A549 (cell line): ENCODE results near the gene ARHGAP18. TPM values are rescaled to one million over a fixed set of nuclear protein-coding genes. Genes with fewer than 3 reads are reported as not detected.

Source experiments
- ATAC-seq, 2 experiments: fragments of 200-7000 bp in 1 of 2; fragments of >200 bp in 1 of 2; cut with Nextera tagmentation in 1 of 2; cut with Tn5 transposase in 1 of 2; 3 replicates each; pipeline versions ENCODE4 v1.8.0 to v1.9.1; 2018 to 2020; ENCODE audit warnings: mild to moderate bottlenecking in 1 of 2, moderate library complexity in 1 of 2
- CTCF ChIA-PET: fragments of 300-600 bp; sonication (Branson Sonifier 250); formaldehyde crosslinking; extraction: SDS; loops from one replicate; lab custom pipeline; 2021; ENCODE audit warnings: antibody characterized with exemption, inconsistent platforms; lab: Yijun Ruan, JAX
- POLR2A ChIA-PET: fragments of 350-600 bp; formaldehyde crosslinking; extraction: SDS; loops from one replicate; lab custom pipeline; 2021; ENCODE audit warnings: antibody characterized with exemption, inconsistent platforms; lab: Yijun Ruan, JAX
- DNase-seq, 2 experiments: peaks; one replicate each; pipeline versions ENCODE4 v3.0.0 to v3.0.0-alpha.2; 2011 to 2016; ENCODE audit warnings: low read depth in 1 of 2, low spot score in 1 of 2
- FAIRE-seq: peaks from 2 replicates; lab custom pipeline; 2011; peaks lifted over from hg19 to GRCh38; lab: Jason Lieb, UNC
- H3K27ac ChIP-seq, 2 experiments: fragments of >200 bp; sonication (Bioruptor Twin); formaldehyde crosslinking; 3 replicates each; pipeline ENCODE4 v1.5.1; 2016 to 2017
- H3K4me1 ChIP-seq: fragments of >200 bp; sonication (Bioruptor Twin); formaldehyde crosslinking; 3 replicates; pipeline ENCODE4 v1.6.1; 2016
- H3K4me2 ChIP-seq: fragments of >200 bp; sonication (Bioruptor Twin); formaldehyde crosslinking; 3 replicates; pipeline ENCODE4 v1.6.1; 2016
- H3K4me3 ChIP-seq: fragments of >200 bp; sonication (Bioruptor Twin); formaldehyde crosslinking; 3 replicates; pipeline ENCODE4 v1.5.1; 2016
- H3K9me3 ChIP-seq: fragments of >200 bp; sonication (Bioruptor Twin); formaldehyde crosslinking; 3 replicates; pipeline ENCODE4 v1.6.1; 2016
- CBX2 ChIP-seq: fragments of 200-600 bp; sonication (generic); IDR thresholded peaks from 2 replicates; pipeline ENCODE4 v1.6.1; 2016; ENCODE audit warnings: low read depth, mild to moderate bottlenecking, borderline replicate concordance
- CHD2 ChIP-seq: fragments of 150-350 bp; IDR thresholded peaks from 2 replicates; pipeline ENCODE4 v1.6.1; 2014; ENCODE audit warnings: low read length; ENCODE audit not compliant: partially characterized antibody
- CHD4 ChIP-seq: fragments of 200-600 bp; sonication (generic); IDR thresholded peaks from 2 replicates; pipeline ENCODE4 v1.6.1; 2016; ENCODE audit warnings: antibody characterized with exemption, mild to moderate bottlenecking, borderline replicate concordance
- E2F6 ChIP-seq: IDR thresholded peaks from 2 replicates; pipeline ENCODE4 v1.6.1; 2012; ENCODE audit warnings: low read depth, borderline replicate concordance
- FOSB ChIP-seq: fragments of 250-450 bp; sonication (Bioruptor Pico); IDR thresholded peaks from 2 replicates; pipeline ENCODE4 v1.5.0; 2020; ENCODE audit warnings: mild to moderate bottlenecking, moderate library complexity
- FOSL2 ChIP-seq, 2 experiments: fragments of 450-650 bp in 1 of 2; fragments of >200 bp in 1 of 2; sonication (Bioruptor Twin) in 1 of 2; formaldehyde crosslinking; IDR thresholded peaks; 2 replicates each; pipeline versions ENCODE4 v1.5.0 to v1.6.1; 2016 to 2020; ENCODE audit warnings: mild to moderate bottlenecking in 1 of 2, moderate library complexity in 1 of 2
- HOXB13 ChIP-seq: fragments of 250-450 bp; sonication (Bioruptor Pico); IDR thresholded peaks from 2 replicates; pipeline ENCODE4 v1.5.0; 2020; ENCODE audit warnings: low read depth, mild to moderate bottlenecking, moderate library complexity
- MAX ChIP-seq: IDR thresholded peaks from 2 replicates; pipeline ENCODE4 v1.6.1; 2012
- MYC ChIP-seq: IDR thresholded peaks from 2 replicates; pipeline ENCODE4 v1.6.1; 2012; ENCODE audit warnings: mild to moderate bottlenecking, inconsistent platforms, low read length, improper control_type of control experiment, borderline replicate concordance
- POLR2A ChIP-seq: IDR thresholded peaks from 2 replicates; pipeline ENCODE4 v1.6.1; 2012; ENCODE audit warnings: mild to moderate bottlenecking, low read length
- POLR2AphosphoS2 ChIP-seq: conservative IDR thresholded peaks from 2 replicates; pipeline ENCODE4 v1.6.1; 2012; ENCODE audit warnings: low read length, improper control_type of control experiment, inconsistent platforms
- RCOR1 ChIP-seq: fragments of 150-350 bp; IDR thresholded peaks from 2 replicates; pipeline ENCODE4 v1.6.1; 2014; ENCODE audit warnings: antibody characterized with exemption, low read length, low read depth
- SMC3 ChIP-seq: fragments of >200 bp; sonication (Bioruptor Twin); formaldehyde crosslinking; IDR thresholded peaks from 3 replicates; pipeline ENCODE4 v1.6.1; 2018; ENCODE audit warnings: inconsistent platforms
- SREBF2 ChIP-seq: fragments of 450-650 bp; IDR thresholded peaks from 2 replicates; pipeline ENCODE4 v1.6.1; 2014; ENCODE audit warnings: mild to moderate bottlenecking, moderate library complexity
- ZNF302 ChIP-seq: fragments of 250-450 bp; sonication (Bioruptor Pico); IDR thresholded peaks from 2 replicates; pipeline ENCODE4 v1.9.0; 2021; ENCODE audit warnings: inconsistent platforms, mild to moderate bottlenecking, moderate library complexity
- ZSCAN20 ChIP-seq: fragments of 250-450 bp; sonication (Bioruptor Pico); IDR thresholded peaks from 2 replicates; pipeline ENCODE4 v1.8.0; 2022; ENCODE audit warnings: mild to moderate bottlenecking, moderate library complexity
- WGBS: methylation state at CpG from one replicate; pipeline ENCODE4 v1.1.6; 2017; ENCODE audit errors: missing lambda C conversion rate; 5-methylcytosine and 5-hydroxymethylcytosine counted together
- polyA plus RNA-seq, 4 experiments: library from polyadenylated mRNA; depleted of rRNA in 3 of 4; stranded (reverse); fragments of >200 nt; fragmentation: RNase III in 1 of 4; extraction: RNeasy Plus Mini Kit Qiagen cat#74134 plus additional on column Dnase treatment in 1 of 4; gene quantifications; 2 replicates in 3 of 4; 3 replicates in 1 of 4; pipeline ENCODE4 v1.2.3, GENCODE V29; 2011 to 2017
- TF ChIP-seq, protein P1 (sequence below): fragments of >200 bp; sonication (Bioruptor Twin); formaldehyde crosslinking; IDR thresholded peaks from 3 replicates; pipeline ENCODE4 v1.6.1; 2016
- TF ChIP-seq, protein P2 (sequence below): fragments of 150-350 bp; IDR thresholded peaks from 2 replicates; pipeline ENCODE4 v1.6.1; 2014; ENCODE audit warnings: low read depth, mild to moderate bottlenecking, low read length
- TF ChIP-seq, protein P3 (sequence below): fragments of 250-450 bp; sonication (Bioruptor Pico); IDR thresholded peaks from 2 replicates; pipeline ENCODE4 v1.5.0; 2021; ENCODE audit warnings: mild to moderate bottlenecking, moderate library complexity, borderline replicate concordance

The ARHGAP18 gene
- polyA plus RNA-seq, 2 of the 4 experiments (the other 2 are of a cell fraction), result 11.2 to 16.7 TPM

DNA sequence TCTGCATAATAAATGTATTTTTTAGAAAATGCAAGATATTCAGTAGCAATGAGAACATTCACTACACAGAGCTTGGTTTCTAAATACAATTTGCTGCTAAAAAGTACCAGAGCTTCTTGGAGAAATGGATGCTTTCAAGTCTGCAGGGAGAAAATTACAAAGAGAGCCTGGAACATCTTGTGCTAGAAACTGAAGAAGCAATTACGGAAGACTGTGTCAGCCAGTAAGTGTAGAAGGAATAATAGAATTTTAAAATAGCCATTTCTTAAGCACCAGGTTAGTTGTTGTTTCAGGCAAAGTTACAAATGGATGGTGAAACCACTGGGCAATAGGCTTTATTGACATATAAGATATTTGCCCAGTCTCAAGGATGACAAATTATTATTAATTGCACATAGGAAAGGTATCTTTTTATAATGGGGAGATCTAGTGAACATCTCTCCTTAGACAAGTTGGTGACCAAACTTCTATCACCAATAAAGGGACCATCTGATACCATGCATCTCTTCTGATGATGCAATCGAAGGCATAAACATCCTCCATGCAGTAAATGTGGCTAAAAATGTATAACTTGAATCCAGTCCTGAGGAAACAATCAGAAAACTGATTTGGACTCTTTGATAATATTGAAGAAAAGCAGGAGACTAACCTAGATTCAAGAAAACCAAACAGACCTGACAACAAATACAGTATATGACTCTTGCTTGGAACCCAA is 81.7 kb downstream of the ARHGAP18 start:
- FAIRE-seq (no peak), ATAC-seq (no peak), DNase-seq (no peak)
- H3K27ac ChIP-seq, result no peak overlapping the region
- no peaks in the 10 kb centered on the region for H3K9me3 ChIP-seq
- 95% methylated on average over 2 of the region's 2 CpGs for WGBS
- TF ChIP-seq CHD4, result no peak
- no peak for TF ChIP-seq MAX
- no peak for TF ChIP-seq CBX2
- TF ChIP-seq, protein P1, sequence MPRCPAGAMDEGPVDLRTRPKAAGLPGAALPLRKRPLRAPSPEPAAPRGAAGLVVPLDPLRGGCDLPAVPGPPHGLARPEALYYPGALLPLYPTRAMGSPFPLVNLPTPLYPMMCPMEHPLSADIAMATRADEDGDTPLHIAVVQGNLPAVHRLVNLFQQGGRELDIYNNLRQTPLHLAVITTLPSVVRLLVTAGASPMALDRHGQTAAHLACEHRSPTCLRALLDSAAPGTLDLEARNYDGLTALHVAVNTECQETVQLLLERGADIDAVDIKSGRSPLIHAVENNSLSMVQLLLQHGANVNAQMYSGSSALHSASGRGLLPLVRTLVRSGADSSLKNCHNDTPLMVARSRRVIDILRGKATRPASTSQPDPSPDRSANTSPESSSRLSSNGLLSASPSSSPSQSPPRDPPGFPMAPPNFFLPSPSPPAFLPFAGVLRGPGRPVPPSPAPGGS, result no peak
- no peak for TF ChIP-seq MYC
- no peak for TF ChIP-seq SREBF2
- TF ChIP-seq, protein P2, sequence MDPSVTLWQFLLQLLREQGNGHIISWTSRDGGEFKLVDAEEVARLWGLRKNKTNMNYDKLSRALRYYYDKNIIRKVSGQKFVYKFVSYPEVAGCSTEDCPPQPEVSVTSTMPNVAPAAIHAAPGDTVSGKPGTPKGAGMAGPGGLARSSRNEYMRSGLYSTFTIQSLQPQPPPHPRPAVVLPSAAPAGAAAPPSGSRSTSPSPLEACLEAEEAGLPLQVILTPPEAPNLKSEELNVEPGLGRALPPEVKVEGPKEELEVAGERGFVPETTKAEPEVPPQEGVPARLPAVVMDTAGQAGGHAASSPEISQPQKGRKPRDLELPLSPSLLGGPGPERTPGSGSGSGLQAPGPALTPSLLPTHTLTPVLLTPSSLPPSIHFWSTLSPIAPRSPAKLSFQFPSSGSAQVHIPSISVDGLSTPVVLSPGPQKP, result no peak
- TF ChIP-seq SMC3, result no peak
- no peak for TF ChIP-seq E2F6
- TF ChIP-seq FOSL2 (IDR thresholded peaks at IDR 0.05), result no peak
- TF ChIP-seq FOSL2 (CRISPR knock-in tag; IDR thresholded peaks at IDR 0.05), result no peak
- TF ChIP-seq, protein P3, sequence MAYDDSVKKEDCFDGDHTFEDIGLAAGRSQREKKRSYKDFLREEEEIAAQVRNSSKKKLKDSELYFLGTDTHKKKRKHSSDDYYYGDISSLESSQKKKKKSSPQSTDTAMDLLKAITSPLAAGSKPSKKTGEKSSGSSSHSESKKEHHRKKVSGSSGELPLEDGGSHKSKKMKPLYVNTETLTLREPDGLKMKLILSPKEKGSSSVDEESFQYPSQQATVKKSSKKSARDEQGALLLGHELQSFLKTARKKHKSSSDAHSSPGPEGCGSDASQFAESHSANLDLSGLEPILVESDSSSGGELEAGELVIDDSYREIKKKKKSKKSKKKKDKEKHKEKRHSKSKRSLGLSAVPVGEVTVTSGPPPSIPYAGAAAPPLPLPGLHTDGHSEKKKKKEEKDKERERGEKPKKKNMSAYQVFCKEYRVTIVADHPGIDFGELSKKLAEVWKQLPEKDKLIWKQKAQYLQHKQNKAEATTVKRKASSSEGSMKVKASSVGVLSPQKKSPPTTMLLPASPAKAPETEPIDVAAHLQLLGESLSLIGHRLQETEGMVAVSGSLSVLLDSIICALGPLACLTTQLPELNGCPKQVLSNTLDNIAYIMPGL (CRISPR knock-in tag), result no peak
- no peak for TF ChIP-seq RCOR1
- no peak for TF ChIP-seq POLR2AphosphoS2
- TF ChIP-seq ZSCAN20 (CRISPR knock-in tag), result no peak
- TF ChIP-seq ZNF302 (CRISPR knock-in tag), result no peak
- no peak for TF ChIP-seq CHD2
- ChIA-PET CTCF (no interaction called here), POLR2A (no interaction called here)
- H3K4me3 ChIP-seq, result no peak overlapping the region
- H3K4me2 ChIP-seq, result no peak overlapping the region
- H3K4me1 ChIP-seq, result peaks cover 10% of the 10 kb centered on the region; the same call in 1 of the 3 replicates

DNA sequence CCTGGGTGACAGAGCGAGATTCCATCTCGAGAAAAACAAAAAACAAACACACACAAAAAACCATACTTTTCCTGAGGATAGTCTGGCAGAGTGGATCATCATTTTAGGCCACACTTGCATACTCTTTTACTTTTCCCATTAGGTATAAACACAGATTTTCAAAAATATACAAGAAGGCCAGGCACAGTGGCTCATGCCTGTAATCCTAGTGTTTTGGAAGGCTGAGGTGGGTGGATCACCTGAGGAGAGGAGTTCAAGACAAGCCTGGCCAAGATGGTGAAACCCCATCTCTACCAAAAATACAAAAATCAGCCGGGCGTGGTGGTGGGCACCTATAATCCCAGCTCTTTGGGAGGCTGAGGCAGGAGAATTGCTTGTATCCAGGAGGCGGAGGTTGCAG is 85.5 kb downstream of the ARHGAP18 start:
- H3K27ac ChIP-seq, result no peak overlapping the region

More for the DNA sequence above, 85.5 kb downstream of the ARHGAP18 start:
- ATAC-seq (no peak), FAIRE-seq (no peak), DNase-seq (no peak)
- TF ChIP-seq FOSB (no peak), POLR2A (no peak), CHD2 (no peak), HOXB13 (no peak), ZNF302 (CRISPR knock-in tag) (no peak)
- no peaks in the 10 kb centered on the region for H3K9me3 ChIP-seq
- POLR2A ChIA-PET, result no interaction called here
- CTCF ChIA-PET, result interaction anchor here (1.2 kb wide), 1 partner anchor 106 kb away, joined by 3 read pairs; no protein-coding TSS in a partner anchor
- H3K4me2 ChIP-seq, result no peak overlapping the region
- 99% methylated on average over 5 of the region's 5 CpGs for WGBS
- no peak overlapping the region for H3K4me3 ChIP-seq
- H3K4me1 ChIP-seq, result peaks cover 6% of the 10 kb centered on the region; the same call in 1 of the 3 replicates
